Uterus (tissue), 2 donors: ENCODE results near the gene SNAP29.

Source experiments
- POLR2A ChIP-seq, 2 donors: fragments of 450-650 bp; IDR thresholded peaks; one replicate each; pipeline ENCODE4 v1.6.1; 2016; ENCODE audit warnings: antibody characterized with exemption in 2 of 2, mild to moderate bottlenecking in 1 of 2, moderate library complexity in 1 of 2
- TF ChIP-seq, protein P1 (sequence below), 4 experiments: fragments of 200-600 bp in 2 of 4; fragments of 450-650 bp in 2 of 4; sonication (generic) in 2 of 4; IDR thresholded peaks; one replicate each; pipeline ENCODE4 v1.5.1; 2016 to 2019; ENCODE audit warnings: antibody characterized with exemption in 4 of 4, mild to moderate bottlenecking in 2 of 4, moderate library complexity in 1 of 4

DNA sequence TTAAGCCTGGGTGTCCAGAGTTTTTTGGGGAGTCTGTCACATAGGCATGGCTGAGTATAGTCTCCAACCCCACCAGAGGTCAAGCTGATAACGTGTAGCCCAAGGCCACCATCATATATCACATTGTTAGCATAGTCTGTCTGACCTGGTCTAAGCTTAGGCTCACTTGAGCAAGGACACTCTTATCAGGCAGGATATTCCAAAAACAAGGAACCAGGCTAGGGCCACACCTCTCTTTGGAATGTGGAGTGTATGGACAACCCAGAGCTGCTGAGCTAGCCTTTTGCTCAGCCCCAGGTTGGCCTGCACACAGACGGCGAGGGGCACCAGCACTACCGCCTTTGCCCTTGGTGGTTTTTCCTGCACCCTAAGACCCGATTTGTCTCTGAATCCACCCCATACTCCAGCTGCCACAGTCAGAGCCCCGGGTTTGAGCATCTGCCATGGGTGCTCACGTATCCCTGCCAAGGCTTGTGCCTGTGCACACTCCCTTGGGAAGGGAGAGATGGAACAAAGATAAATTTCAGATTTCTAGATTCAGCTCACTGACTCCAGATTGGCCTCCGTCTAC, 7.2 kb downstream of the SNAP29 start:
- TF ChIP-seq, protein P1, sequence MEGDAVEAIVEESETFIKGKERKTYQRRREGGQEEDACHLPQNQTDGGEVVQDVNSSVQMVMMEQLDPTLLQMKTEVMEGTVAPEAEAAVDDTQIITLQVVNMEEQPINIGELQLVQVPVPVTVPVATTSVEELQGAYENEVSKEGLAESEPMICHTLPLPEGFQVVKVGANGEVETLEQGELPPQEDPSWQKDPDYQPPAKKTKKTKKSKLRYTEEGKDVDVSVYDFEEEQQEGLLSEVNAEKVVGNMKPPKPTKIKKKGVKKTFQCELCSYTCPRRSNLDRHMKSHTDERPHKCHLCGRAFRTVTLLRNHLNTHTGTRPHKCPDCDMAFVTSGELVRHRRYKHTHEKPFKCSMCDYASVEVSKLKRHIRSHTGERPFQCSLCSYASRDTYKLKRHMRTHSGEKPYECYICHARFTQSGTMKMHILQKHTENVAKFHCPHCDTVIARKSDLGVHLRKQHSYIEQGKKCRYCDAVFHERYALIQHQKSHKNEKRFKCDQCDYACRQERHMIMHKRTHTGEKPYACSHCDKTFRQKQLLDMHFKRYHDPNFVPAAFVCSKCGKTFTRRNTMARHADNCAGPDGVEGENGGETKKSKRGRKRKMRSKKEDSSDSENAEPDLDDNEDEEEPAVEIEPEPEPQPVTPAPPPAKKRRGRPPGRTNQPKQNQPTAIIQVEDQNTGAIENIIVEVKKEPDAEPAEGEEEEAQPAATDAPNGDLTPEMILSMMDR (IDR thresholded peaks at IDR 0.05) = no peak
- no peak for TF ChIP-seq POLR2A (IDR thresholded peaks at IDR 0.05)
